HCEC 1CT (cell line): ENCODE results near the gene SALL1.

Source experiments
- DNase-seq: peaks from one replicate; pipeline ENCODE4 v3.0.0-alpha.2; 2017

Gene SALL1

DNA sequence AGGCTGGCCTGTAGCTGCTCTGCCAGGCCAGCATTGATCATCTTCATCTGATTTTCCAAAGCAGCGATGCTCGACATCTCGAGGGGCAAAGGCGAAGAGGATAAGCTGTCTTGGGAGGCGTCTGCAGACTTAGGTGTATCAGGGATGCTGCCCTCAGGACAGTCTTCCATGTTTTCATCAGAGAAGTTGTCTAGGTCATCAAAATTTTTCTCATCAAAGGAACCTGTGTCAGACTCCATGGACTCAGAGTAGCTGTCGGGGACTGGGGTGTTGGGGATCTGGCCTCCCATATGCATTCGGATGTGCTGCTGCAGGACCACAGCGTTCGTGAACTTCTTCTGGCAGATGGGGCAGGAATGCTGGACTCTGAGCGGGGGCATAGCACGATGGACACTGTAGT, 11.5 kb downstream of the SALL1 start:
- no peak for DNase-seq

DNA sequence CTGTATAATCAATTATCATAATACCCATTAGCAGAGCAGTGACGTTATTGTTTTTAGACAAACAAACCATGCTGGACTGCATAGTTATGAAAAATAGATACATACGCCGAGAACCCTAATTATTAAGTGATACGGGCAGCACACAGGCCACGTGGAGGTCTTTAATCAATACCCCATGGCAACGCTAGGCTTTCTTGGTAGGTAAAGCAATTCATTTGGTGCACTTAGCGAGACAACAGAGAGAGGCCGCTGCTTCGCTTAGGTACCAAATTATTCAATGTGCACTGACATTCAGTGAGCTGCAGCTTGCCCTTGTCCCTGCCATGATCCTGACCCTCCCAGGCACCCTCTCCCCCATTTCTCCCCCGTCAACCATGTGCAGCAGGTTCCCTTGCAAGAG, 12.9 kb downstream of the SALL1 start:
- DNase-seq, result no peak

DNA sequence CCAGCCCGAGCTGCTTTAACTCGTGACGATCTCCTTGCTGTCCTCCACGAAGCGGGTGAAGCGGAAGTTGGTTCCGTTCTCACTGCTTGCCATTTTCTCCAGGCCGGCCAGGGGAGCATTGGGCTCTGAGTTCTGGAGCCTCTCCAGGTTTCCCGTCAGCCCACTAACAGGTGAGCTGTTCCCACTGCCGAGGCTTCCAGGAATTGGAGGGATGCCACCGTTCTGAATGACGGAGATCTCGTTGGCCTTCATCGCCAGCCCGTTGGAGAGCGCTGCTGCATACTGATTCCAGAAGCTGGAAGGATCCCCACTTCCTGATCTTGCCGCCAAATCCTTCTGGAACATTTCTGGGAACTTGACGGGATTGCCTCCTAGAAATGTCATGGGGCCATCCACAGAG, 14.0 kb downstream of the SALL1 start:
- DNase-seq, result no peak

DNA sequence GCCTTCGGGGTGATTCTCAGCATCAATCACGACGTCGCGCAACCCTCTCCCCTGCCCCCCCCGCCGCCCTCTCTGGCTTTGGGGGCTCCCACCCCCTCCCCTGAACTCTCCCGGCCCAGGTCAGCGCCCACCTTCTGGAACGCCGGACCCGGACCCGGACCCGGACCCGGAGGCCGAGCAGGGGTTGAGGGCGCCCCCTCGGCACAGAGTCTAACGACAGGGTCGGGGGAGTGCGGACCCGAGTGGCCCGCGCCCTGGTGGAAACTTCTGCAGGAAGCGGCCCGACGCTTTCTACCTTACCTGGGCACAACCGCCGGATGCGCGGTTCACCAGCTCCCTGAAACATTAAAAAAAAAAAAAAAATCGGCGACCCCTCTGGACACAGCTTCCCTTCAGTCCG, 16.2 kb downstream of the SALL1 start:
- DNase-seq, result no peak

DNA sequence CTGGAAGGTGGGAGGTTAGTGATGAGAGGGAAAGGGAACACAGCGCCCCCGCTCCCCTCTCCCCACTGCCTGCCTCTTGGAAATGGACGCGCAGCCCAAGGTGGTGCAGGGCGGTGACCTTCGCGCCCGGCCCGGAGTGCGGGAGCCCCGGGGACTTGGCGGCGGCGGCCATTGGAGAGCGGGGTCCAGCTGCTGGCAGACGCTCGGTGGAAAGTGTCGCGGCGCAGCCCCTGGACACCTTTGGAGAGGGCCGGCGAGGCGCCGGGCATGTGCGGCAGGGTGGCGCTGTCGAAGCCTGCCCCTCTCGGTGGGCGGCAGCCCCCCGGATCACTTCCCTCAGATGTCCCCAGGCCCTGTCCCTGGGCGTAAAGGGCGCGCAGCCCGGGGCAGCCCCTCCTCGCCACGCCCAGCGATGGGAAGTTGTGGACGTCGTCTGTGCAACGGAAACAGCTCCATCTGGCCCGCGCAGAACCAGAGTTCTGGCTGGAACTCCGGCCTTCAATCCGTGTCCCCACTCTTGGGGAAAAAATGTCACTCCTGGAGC, 16.7 kb downstream of the SALL1 start:
- DNase-seq, result no peak

DNA sequence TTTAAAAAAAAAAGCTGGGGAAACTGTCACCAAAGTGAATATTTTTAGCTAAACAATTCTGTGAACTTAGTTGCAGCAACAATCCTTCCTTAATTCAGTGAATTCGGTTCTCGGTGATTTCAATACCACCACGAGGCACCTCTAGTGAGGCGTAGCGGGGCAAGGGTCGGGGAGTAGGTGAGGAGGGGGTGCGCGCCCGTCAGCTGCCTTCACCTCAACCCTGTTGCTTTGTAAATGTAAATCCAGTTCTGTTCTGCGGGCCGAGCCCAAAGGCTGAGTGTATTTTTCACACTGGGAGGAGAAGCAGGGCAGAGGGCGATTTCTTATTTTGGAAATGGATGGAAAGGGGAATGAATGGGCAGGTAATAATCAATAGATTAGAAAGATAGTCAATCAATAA, 17.4 kb downstream of the SALL1 start:
- no peak for DNase-seq

DNA sequence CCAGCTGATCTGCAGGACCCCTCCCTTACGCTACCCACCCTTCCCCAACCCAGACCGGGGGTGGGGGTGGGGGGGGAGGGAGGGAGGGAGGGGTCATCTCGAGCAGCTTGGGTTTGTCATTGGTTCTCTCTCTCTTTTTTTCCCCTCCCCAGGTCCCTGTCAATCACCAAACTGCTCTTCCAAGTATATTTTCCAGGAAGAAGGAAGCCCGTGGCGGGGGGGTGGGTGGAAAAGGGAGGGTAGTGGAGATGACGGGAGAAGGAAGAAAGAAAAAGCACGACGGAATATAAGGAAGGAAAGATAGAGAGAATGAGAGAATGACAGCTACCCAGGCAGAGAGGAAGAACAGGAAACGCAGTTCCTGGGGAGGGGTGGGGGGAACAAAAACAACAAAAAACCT, 17.9 kb downstream of the SALL1 start:
- no peak for DNase-seq

DNA sequence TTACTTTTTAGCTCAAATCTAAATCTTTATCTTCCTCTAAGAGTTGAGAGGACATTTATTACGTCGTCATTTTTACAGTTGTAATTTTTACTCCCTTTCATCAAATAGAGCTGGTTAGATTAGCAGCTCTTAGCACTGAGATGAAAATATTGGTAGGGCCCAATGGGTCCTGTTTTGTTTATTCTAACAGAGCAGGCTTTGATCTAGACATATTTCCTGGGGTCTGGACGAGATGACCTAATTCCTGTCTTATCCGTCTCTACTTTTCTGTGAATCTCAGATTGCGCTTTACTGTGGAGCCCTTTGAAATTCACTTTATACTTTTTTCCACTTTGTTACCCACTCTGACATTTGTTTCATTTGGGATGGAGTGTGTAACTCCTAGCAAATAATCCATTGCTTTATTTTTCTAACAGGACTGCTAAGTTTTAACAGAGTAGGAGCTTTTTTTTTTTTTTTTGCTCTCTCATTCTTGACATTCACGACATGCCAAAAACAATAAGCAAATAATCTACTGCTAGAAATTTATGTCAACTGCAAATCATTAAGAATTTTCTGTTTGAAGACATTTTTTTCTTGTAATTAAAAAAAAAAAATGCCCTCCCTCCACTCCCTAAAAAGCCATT, 18.5 kb downstream of the SALL1 start:
- DNase-seq, result no peak

DNA sequence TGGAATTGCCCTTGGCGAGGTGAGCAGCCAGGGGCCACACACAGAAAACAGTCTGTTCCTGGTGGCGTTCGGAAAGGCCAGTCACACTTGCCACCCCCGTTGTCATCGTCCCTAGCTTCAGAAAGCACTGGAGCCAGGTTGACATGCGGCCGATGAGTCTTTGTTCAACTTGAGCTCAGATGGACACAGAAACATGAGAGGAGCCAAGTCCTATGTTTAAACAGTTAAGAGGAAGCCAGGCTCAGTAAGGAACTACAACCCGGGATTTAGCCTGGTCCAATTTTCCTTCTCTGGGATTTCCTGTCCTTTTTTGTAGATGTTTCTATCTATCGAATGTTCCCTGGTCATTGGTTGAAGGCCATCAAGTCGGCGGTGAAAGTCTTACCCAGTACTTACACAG, 19.5 kb downstream of the SALL1 start:
- no peak for DNase-seq

DNA sequence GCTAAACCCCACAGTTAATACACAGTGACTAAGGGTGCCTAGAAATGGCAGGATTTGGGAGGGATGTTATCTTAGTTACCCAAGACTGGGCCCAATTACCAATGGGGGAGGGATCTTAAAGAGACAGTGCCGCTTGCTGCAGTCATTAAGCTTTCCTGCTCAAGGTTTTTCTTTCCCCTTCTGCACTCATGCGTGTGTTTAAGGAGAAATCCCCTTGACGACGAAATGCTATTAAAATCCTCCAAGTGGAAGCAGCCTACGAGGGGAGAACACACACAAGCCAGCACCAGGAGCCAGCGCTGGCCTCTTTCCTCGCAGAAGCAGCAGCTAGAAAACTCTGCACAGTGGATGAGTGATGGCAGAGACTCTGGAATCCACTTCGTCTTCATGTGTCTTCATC, 22.0 kb downstream of the SALL1 start:
- DNase-seq, result no peak

DNA sequence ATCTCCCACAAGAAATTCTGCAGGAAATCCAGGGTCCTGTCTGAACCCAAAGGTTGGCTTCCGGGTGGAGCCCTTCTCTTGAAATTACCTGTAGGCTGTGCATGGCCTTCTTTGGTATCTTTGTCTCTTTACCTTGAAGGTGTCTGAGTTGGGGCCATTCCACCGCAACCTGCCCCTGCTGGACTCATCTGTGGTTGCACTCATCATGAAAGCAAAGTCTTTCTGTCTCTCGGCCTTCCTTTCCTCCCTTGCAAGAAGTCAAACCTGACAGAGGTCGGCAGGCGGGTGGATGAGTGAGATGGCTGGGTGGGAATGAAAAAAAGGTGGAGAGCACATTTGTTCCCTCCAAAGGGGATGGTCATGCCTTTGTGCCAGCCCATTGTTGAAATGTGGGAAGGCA, 25.1 kb downstream of the SALL1 start:
- DNase-seq, result no peak

DNA sequence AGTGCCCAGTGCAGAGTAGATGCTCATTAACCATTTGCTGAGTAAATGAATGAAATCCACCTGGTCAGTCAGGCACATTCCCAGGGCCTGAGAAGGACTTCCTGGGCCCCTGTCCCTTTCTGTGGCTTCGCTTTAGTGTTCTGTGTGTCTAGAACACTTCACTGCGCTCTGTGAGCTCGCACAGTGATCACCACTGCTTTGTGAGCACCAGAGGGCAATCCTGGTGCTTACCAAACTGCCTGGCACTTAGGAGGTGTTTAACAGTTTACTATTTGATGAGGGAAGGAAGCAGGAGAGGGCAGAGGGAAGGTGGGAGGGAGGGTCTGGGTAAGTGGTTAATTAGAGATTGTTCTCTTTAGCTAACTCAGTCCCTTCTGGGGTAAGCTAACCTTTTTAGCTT, 26.2 kb downstream of the SALL1 start:
- no peak for DNase-seq

DNA sequence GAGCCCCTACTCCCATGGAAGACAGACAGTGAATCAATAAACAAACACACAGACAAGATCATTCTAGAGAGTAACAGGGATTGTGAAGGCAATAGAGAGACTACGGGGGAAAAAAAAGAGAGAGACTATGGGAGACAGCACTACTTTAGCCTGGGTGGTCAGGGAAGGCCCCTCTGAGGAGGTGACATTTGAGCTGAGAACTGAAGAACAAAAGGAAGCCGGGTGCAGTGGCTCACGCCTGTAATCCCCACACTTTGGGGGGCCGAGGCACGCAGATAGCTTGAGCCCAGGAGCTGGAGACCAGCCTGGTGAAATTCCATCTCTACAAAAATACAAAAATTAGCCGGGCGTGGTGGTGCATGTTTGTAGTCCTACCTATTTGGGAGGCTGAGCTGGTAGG, 29.2 kb downstream of the SALL1 start:
- DNase-seq, result no peak

DNA sequence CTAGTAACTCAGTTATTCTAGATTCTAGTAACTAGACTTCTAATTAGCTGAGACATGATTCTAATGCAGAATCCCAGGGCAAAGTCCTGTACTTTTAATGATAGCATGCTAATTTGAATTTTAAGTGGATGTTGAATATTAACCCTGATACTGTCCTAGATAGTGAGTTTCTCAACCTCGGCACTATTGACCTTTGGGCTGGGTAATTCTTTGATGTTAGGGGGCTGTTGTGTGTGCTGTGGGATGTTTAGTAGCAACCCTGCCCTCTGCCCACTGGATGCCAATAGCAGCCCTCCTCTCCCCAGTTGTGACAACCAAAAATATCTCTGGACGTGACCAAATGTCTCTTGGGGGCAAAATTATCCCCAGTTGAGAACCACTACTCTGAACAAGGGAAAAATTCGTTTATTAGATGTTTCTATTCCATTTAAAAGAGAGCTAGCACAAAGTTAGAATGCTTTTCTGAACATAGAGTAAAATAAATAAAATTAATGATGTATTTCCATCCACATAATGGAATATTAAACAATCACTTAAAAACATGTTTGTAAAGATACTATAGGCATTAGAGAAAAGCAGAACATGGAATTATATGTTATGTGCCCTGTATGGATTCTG, 30.2 kb downstream of the SALL1 start:
- DNase-seq, result no peak

DNA sequence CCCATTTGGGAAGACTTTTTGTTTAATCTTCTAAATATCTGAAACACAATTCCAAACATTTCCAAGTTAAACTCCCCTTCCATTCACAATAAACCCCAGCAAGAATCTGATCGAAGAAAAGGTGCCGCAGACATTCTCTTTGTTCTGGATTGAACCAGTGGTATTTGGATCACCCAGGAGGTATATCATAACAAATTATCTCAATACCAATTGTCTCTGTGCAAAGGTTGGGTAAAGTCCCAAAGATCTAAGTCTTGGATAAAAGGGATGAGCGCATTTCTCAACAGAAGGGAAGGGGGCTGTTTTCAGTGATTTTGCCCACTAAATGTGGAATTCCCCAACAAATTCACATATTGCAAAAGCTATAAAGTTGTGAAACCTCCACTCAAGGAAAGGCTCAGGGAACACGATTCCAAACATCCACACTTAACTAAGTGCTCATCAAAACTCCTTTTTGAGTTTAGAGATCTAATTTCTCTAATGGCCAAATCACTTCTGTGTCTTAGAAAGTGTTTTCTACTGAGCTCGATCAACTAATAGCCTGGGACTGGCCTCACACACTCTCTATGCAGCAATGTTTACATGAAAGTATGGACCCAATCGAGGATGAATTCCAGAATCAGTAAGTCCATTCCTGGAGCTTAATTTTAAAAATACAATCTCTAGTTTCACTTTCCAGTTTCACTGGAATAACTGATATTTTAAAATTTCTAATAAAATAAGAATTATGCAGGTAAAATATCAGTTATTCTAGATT, 30.9 kb downstream of the SALL1 start:
- no peak for DNase-seq

DNA sequence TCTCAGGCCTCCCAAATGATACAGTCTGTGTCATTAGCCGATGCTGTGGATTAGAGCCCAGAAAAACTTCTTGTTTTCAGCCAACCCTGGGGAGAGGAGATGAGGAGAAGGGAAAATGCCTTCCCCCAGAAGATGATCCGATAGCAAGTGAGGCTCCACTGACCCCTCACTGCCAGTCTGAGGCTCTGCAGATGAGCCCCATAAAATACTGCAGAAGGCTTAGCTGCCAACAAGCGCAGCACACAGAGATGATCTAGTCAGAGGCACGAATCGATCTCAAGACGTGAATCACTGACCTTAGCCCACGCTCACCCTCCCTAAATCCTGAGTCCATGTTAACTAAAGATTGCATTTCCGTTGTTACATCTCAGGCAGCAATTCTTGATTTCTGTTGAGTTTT, 31.5 kb downstream of the SALL1 start:
- DNase-seq, result no peak

DNA sequence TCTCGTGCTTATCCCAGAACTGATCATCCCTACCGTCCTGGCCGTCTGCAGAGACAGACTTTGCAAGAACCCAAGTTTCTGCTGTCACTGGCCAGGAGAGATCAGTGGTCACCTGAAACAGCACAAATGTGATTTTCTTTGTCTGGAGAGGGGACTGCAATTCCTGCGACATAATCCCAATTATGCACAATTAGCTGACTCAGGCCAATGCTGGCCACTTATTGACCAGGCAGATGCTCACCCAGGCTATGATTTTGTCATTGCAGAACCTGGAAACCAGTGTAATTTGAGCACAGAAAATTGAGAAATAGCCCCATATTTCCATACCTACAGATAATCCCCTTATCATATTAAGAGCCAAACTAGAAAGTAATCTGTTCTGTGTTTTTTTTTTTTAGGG, 34.7 kb downstream of the SALL1 start:
- no peak for DNase-seq

DNA sequence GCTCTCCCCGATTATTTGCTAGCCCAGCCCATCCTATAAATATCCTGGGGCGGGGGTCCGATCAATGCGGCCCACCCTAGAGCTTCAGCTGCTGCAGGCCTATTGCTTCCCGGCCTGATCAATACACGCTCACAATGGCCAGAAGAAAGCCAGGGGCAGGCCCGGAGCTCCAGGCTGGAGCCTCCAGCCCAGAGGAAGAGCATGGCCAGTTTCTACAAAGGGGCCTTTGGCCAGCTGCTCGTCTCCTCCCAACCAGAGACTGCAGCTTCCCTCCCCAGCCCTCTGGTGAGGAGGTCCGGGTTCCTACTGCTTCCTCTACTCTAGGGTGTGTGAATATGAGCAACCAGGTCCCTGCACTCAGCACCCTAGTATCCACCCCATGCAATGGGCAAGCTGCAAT, 36.7 kb downstream of the SALL1 start:
- no peak for DNase-seq

DNA sequence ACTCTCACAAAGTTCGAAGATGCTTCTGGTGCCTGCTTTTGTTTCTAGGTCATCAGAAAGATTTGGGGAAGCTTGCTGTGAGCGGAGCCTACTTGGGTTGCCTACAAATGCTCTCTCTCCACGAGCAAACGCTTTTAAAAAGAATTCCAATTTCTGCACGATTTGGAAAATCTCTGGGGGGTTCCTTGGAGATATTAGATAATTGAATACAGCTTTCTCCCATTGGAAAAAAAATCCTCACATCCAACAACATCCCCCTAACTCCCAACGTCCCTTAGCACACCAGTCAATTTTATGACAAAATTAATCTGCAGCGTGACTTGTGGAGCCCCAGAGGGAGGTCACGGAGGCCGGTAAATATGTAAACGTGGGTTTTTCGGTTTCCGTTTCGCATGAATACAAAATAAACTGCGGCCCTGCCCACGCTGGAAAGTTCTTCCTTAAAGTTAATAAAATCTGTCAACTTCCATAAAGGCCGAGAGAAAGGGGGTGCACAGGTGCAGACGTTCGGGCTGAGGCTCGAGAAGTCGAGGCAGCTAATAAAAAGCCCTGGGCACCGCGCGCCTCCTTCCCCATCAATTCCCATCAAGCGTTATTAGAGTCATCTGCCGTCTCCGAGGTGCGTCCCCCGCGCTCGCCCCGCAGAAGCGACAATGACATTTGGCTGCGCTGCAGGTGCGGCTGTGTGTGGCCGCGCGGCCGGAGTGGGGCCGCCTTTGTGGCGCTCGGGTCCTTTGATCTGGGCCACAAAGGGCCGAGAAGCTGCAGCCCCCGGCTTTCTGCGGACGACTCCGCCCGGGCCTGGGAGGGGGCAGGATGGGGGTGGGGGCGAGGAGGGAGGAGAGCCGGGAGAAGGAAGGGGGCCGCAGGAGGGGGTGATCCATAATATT, 37.6 kb downstream of the SALL1 start:
- DNase-seq, result no peak

DNA sequence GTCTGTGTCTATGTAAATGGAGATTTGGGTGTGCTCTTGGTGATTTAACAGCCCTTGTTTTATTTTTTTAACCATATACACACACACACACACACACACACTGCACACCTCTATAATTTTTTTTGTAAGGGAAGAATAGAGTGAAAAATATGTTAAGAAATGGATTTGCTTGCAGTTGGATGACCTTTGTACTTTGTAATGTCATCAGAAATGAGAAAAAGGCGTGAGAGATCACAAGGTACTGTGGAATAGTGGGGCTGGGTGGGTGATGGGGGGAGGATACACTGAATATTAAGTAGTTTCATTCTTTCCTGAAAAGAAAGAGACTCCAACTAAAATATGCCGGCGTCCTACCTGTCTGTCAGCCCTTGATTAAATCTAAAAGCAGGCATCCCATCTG, 38.7 kb downstream of the SALL1 start:
- no peak for DNase-seq

DNA sequence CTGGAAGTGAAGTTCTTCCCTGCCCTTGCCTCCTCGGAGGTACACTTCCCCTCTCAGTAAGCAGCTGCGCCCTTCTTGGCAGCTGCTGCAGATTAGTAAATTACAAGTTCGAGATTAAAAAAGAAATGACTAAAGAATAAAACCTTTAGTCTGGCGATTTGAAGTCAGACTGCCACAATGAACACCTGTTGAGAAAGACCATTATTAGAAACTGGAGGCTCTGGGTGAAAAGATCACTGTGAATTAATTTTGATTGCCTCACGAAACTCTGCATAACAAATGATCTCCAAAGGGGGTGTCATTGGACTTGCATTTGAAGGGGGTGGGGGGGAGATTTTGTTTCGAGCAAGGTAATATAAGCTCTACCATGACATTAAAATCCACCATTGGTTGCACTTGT, 39.3 kb downstream of the SALL1 start:
- no peak for DNase-seq

DNA sequence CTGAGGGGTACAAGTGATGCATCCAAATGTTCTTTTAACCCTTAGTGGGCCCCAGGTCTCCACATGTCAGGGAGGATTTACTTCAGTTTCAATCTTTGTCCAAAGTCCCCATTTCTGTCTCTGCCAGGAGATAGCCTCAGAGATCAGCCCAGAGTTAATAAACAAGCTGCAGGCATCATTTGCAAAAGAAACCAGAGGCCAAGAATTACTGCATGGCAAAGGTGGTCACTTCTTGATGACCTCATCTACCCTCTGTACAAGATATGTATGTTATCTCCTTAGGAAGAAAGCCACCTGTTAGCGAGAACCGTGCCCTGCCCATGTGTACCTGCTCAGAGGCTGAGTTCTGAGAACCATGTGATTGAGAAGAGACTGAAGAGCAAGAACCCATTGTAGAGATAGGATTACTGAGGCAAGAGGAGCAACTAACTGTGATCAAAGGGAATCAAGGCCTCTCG, 40.3 kb downstream of the SALL1 start:
- DNase-seq, result no peak

DNA sequence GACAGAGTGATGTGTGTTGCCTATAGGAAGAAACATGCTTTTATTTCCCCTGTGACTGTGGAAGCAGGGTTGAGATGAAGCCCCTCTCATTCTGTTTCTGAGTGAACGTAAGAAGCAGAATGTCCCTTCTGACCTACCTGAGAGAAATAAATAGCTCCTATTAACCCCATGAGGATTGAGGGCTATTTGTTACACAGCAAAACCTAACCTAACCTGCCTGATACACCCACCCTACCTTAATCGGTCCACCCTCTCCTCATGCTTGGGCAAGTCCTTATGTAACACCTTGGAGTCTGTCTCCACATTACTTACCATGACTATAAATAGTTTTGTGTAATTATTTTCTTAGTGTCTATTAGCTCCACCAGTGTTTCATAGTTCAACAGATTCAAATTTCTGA, 41.9 kb downstream of the SALL1 start:
- DNase-seq, result no peak
